NCI-H146 treated with DMSO at 0.1 percent for 48 hours (cell line): ENCODE measurements around the gene TRIM66.

ENCODE experiments used
- DNase-seq: peaks from one replicate; lab custom pipeline; 2025; ENCODE audit not compliant: unreplicated experiment; lab: John Stamatoyannopoulos, UW

The TRIM66 gene

DNA sequence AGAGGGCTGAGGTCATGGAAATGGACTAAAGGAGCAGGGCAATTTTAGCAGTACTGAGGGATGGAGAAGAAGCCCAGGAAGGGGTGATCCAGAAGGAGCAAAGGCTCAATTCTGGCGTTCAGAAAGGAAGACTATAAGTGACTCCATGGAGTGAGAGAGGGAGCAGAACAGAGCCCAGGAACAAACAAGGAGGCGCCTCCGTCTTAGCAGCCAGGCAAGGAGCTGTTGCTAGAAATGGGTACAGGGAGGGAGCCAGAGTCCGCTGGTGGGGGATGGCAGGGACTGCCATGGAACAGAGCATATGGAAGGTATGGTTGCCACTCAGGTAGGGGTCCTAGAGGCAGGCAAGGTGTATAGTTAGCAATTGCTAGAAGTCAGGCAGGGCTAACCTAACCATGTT is 68.0 kb downstream of the TRIM66 start:
- DNase-seq: no peak

DNA sequence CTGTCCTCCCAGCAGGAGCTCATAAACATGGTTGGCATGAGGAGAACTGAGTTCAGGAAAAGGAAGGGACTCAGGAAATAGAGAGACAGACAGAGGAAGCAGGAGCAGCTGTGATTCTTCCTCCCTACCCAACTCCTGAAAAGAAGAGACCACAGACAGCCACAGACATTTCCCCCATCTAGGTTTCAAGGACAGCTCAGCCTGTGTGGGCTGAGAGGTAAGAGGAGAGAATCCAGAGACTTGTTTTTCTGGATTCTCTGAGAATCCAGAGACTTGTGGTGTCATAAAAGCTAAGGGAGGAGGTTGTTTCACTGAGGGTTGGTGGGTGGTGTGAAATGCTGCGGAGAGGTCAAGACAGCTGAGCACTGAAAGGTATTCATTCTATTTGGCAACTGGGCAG is 69.4 kb downstream of the TRIM66 start:
- no peak for DNase-seq

GRCh38 chr11:8612522-8612921 is 69.9 kb downstream of the TRIM66 start:
- peak; percentile 59 for DNase-seq

DNA sequence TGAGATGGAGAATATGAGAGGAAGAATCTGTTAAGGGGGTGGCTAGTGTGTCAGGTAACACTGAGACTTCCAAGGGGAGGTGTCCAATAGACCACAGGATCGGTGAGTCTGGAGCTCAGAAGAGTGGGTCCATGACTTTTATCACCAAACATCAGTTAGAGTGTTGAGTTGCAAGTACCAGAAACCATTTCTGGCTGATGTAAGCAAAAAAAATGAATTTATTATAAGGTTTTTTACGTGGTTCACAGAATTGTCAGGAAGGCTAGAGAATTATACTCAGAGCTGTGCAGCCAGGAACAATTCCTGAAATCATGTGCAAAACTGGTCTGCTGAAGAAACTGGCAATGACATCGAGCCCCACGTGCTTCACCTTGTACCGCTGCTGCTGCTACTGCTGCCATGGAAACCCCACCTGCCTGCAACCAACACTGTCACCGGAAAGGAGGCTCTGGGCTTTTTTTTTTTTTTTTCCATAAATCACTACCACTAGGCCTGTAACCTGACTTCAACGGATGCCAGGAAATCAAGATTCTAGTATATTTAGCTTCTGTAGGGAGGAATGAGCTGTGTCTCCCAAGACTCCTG is 71.8 kb downstream of the TRIM66 start:
- peak; percentile 82 for DNase-seq

- DNase-seq: no peak
These were observed 73.8 kb downstream of the TRIM66 start for GRCh38 chr11:8608652-8609051.

DNA sequence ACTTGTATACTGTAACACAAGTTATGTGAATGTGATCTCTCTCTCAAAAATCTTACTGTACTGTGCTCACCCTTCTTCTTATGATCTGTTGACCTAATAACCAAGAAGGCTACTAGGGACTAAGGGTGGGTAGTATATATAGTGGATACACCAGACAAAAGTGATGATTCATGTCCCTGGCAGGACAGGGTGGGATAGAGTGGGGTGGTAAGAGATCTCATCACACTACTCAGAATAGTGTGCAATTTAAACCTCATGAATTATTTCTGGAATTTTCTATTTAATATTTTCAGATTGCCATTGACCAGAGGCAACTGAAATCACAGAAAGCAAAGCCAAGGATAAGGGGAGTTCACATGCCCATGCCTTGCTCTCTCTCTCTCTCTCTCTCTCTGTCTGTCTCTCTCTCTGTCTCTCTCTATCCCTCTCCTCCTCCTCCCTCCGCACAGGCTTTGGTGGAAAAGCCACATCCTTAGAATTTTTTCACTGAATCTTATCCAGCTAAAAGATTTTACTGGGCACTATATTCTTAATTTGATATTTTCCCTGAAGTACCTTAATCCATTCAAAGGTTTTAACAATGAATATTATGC is 76.4 kb downstream of the TRIM66 start:
- no peak for DNase-seq

GRCh38 chr11:8604078-8604723 is 78.3 kb downstream of the TRIM66 start:
- peak; percentile 28 for DNase-seq

DNA sequence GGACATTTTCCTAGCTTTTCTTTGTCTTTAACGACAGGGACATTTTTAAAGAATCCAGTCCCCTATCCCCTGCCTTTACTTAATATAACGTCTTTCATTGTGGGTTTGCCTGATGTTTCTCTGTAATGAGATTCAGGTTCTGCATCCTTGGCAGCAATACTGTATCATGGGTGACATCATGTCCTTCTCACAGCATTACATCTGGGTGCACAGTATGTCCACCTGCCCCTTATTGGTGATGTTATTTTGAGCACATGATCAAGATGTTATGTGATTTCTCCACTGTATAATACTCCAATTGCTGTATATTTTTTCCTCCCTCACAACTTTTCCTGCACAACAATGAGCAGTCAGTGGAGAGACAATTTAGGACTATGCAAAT is 78.8 kb downstream of the TRIM66 start:
- DNase-seq: no peak

DNA sequence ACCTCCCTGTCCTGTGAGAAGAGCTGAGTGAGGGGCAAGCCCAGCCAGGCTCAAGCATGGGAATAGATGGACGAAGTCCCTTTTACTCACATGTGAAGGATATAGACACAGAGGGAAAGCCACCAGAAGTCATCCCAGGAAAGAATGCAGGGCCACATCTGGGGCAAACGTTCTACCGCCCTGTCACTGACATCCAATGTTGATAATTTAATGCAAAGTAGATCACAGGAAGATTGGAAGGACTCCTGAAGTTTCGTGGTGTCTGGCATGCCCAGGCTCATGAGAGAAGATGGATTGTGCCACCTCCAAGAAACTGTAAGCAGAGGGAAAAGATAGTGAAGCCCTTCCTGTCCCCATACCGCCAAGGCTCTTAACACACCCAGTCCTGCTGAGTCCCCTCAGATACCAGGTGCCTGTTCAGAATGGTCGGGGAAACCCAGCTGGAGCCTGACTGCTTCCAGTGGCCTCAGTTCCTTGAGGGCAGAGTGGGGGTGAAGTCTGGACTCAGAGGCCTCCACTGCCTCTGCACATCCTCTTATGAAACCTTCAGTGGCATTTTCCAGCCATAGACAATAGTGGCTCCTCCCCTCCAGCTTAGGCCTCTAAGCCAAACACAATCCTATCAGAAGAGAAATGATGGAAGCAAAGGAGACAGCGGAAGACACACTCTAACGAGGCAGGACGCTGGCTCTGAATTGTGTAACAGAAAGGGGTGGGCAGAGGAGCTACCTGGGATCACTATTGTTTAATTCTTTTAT is 80.9 kb downstream of the TRIM66 start:
- DNase-seq: no peak

DNA sequence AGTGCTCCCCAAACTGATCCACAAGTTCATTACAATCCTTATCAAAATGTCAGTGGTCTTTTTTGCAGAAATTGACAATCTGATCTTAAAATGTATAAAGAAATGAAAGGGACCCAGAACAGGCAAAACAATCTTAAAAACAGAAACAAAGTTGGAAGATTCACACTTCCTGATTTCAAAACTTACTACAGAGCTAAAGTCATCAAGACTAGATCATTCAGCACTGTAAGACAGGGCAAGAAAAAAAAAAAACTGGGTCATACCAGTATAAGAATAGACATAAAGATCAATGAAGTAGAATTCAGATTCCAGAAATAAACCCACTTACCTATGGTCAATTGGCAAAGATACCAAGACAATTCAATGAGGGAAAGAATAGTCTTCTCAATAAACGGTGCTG is 84.0 kb downstream of the TRIM66 start:
- DNase-seq: no peak

DNA sequence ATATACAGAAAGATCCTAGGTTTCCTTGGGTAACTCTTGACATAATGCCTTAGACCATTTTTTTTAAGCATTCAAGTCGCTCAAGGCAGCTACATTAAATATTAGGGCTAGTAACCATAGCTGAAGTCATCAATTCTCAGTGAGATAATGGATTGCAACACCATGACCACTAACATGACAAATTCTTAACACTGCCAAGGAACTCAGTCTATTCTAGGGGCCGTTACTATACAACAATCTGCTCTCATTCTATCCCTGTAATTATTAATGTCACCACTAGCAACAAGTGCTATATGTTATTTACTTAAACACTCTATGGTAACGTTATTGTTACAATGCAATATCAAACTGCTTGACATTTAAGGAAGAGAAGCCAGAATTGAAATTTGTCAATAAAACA is 85.3 kb downstream of the TRIM66 start:
- peak; percentile 11 for DNase-seq

DNA sequence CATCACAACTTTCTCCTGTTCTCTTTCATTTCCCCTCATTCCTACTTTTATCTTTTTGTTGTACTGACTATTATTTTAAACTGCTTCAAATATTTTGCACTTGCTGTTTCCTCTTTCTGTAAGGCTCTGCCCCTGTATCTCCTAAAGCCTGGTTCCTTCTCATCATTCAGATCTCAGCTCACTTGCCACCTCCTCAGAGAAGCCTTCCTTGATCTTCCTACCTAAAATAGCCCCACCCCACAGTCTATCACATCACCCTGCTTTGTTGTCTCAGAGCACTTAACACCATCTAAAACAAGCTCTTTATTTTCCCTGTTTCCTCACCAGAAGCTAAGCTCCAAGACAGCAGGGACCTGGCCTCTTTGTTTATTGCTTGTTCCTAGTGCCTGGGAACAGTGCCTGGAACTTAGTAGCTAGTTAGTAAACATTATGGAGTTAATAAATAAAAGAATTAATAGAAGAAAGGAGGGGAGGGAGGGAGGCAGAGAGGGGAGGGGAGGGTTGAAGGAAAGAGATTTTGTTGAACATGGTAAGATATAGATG is 85.9 kb downstream of the TRIM66 start:
- no peak for DNase-seq

GRCh38 chr11:8593935-8594909 is 88.2 kb downstream of the TRIM66 start, which contains the start of gene STK33:
Gene STK33, minus strand, starts transcription at chr11:8594228. Its CDS starts 119,323 bp downstream, at chr11:8474905.
- DNase-seq: peak; percentile 71

DNA sequence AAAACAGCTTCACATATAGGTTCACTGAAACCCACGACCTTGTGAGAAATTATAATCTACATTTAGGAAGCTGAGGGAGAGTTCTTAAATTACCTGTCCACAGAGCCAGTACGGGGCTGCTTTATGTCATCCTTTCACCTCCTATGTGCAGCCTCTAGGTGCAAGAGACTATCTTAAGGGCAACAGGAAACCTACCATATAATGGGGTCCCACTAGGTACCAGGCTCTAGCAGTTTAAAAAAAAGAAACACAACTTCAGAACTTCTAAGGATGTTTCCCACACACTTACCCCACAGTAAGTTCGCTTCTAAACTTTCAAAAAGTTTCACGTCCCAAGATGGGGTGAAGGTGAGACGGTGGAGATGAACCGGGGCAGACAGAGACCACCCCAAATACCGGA is 89.0 kb downstream of the TRIM66 start:
- peak; percentile 11 for DNase-seq

- DNase-seq: no peak
These were observed 94.5 kb downstream of the TRIM66 start for GRCh38 chr11:8587915-8588314.

DNA sequence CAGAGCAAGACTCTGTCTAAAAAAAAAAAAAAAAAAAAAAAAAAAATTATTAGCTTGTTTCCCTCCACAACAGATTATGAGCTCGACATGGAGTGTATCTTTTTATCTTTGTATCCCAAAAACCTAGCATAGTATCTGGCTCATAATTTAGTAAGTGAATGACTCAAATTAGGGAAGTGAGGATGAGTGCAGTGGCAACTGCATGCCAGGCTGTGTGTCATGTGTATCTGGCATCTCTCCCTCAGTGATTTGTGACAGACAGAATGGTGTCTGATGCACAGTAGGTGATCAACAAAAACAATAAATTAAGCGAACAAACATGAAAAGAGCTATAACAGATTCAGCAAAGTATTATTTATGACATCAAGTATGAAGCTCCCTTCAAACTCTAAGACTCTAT is 95.7 kb downstream of the TRIM66 start:
- no peak for DNase-seq

- DNase-seq: no peak
These were observed 96.3 kb downstream of the TRIM66 start for GRCh38 chr11:8586184-8586583.

DNA sequence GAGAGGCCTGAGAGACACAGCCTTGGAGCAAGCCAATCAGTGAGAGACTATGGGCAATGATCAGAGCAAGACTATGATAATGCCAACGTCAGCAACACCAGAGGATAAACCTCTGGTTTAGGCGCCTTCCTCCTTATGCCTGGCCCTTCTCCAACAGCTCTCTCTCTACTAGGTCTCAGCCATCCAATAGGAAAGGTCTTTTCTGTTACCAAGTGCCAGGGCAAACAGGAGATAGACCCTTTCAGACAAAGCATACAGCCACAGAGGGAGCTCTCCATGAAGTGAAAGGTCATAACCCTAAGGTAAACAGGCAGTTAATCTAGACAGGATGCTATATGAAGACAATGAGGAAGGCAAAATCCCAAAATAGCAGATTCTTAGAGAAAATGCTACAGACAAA is 98.0 kb downstream of the TRIM66 start:
- peak; percentile 20 for DNase-seq

DNA sequence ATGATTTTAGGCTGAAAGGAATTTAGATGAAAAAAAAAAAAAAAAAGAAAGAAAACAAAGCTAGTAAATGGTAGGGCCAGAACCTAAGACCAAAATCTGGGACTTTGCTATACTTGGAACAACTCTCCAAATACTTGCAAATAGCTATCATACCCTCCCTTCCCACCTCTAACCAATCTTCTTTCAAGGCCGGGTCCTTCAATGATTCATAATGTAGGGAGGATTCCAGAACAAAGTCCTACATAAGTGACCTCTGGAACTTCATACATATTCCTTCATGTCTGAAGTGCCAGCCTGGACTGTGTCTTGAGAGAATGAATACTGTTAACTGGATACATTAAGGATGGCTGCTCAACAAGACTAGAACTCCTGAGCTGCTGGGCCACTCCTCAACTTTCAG is 98.4 kb downstream of the TRIM66 start:
- DNase-seq: no peak

DNA sequence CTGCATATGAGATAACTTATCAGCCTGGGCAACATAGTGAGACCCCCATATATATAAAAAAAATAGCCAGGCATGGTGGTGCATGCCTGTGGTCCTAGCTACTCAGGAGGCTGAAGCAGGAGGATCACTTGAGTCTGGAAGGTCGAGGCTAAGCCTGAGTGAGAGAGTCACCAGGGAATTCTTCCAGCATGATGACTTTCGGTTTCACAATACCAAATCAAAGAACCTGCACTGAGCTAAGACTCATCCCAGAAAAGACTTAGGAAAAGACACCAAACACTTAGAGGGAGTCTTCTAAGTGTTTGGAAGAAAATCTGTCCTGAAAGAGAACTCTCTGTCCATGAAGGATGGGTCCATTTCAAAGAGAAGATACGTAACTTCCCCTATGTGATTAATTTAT is 101.2 kb downstream of the TRIM66 start:
- no peak for DNase-seq
